PC-9 (cell line): Measurements from ENCODE around the gene ENPP7.

Experiments used
- CTCF ChIP-seq: fragments of 200-600 bp; sonication (generic); conservative IDR thresholded peaks from 2 replicates; pipeline ENCODE4 v1.6.1; 2017; ENCODE audit warnings: mixed run types, antibody characterized with exemption, mild to moderate bottlenecking, moderate library complexity
- EZH2 ChIP-seq: fragments of 200-600 bp; sonication (generic); IDR thresholded peaks from 2 replicates; pipeline ENCODE4 v1.8.0; 2017; ENCODE audit warnings: antibody characterized with exemption, low read depth

- TF ChIP-seq EZH2 (no peak), CTCF (no peak)
These were observed 1.8 kb upstream of the ENPP7 start for GRCh38 chr17:79728908-79729471.
